ENCODE data around the gene GLRB. TPM values are rescaled to one million over a fixed set of nuclear protein-coding genes. Genes with fewer than 3 reads are reported as not detected.

GLRB gene
- total and polyA plus RNA-seq, 2 experiments from 2014 or later: 3.3 to 4.8 TPM

- Histone ChIP-seq H3K27me3 (no peaks in the 10 kb centered on the region), H3K36me3 (replicated peaks; ENCODE audit: insufficient read depth, low read depth) (no peaks in the 10 kb centered on the region), H3K4me1 (ENCODE audit: insufficient read depth) (no peaks in the 10 kb centered on the region), H3K9me2 (replicated peaks; ENCODE audit: insufficient read depth) (no peaks in the 10 kb centered on the region), H3K79me2 (no peaks in the 10 kb centered on the region), H4K20me1 (ENCODE audit: insufficient read depth, poor library complexity, severe bottlenecking) (no peaks in the 10 kb centered on the region), H3K4me3 (peak overlapping the region; percentile 85), H3K4me2 (peak overlapping the region; percentile 88), H3K27ac (no peak overlapping the region), H3K9me3 (ENCODE audit: low read depth) (no peaks in the 10 kb centered on the region), H2AFZ (peak overlapping the region; percentile 96)
- WGBS (ENCODE audit: low lambda C conversion rate, missing lambda C conversion rate): 71% methylated on average over 2 of the region's 2 CpGs
- no peak for DNase-seq (ENCODE audit: low spot score)
- TF ChIP-seq CTCF (IDR thresholded peaks at IDR 0.05; ENCODE audit: poor library complexity): no peak
- no peak for TF ChIP-seq EZH2phosphoT487 (IDR thresholded peaks at IDR 0.05; ENCODE audit: low read depth, severe bottlenecking, unreplicated experiment)
- no peak for TF ChIP-seq EZH2 (IDR thresholded peaks at IDR 0.05; ENCODE audit: borderline replicate concordance)
Measured at GRCh38 chr4:157075401-157075800, 549 bp upstream of the GLRB start.

- Histone ChIP-seq H3K27me3 (no peaks in the 10 kb centered on the region), H3K4me2 (peak overlapping the region; percentile 88), H3K79me2 (no peaks in the 10 kb centered on the region), H2AFZ (peak overlapping the region; percentile 96), H3K4me3 (peak overlapping the region; percentile 85), H3K9me2 (replicated peaks; ENCODE audit: insufficient read depth) (no peaks in the 10 kb centered on the region), H3K36me3 (replicated peaks; ENCODE audit: insufficient read depth, low read depth) (no peaks in the 10 kb centered on the region), H3K27ac (no peak overlapping the region), H4K20me1 (ENCODE audit: insufficient read depth, poor library complexity, severe bottlenecking) (no peaks in the 10 kb centered on the region), H3K9me3 (ENCODE audit: low read depth) (no peaks in the 10 kb centered on the region), H3K4me1 (ENCODE audit: insufficient read depth) (no peaks in the 10 kb centered on the region)
- peak; percentile 30 for DNase-seq (ENCODE audit: low spot score)
- TF ChIP-seq EZH2 (IDR thresholded peaks at IDR 0.05; ENCODE audit: borderline replicate concordance) (no peak), EZH2phosphoT487 (IDR thresholded peaks at IDR 0.05; ENCODE audit: low read depth, severe bottlenecking, unreplicated experiment) (no peak), CTCF (IDR thresholded peaks at IDR 0.05; ENCODE audit: poor library complexity) (no peak)
- 3% methylated on average over 8 of the region's 8 CpGs for WGBS (ENCODE audit: low lambda C conversion rate, missing lambda C conversion rate)
Measured at GRCh38 chr4:157076578-157076947, 613 bp downstream of the GLRB start.

GRCh38 chr4:157079441-157079840 lies 3.5 kb downstream of the GLRB start:
- Histone ChIP-seq H3K4me1 (ENCODE audit: insufficient read depth) (no peaks in the 10 kb centered on the region), H2AFZ (no peak overlapping the region), H3K79me2 (no peaks in the 10 kb centered on the region), H3K27me3 (no peaks in the 10 kb centered on the region), H3K36me3 (replicated peaks; ENCODE audit: insufficient read depth, low read depth) (no peaks in the 10 kb centered on the region), H4K20me1 (ENCODE audit: insufficient read depth, poor library complexity, severe bottlenecking) (no peaks in the 10 kb centered on the region), H3K27ac (no peak overlapping the region), H3K4me3 (no peak overlapping the region), H3K4me2 (no peak overlapping the region), H3K9me2 (replicated peaks; ENCODE audit: insufficient read depth) (no peaks in the 10 kb centered on the region), H3K9me3 (ENCODE audit: low read depth) (no peaks in the 10 kb centered on the region)
- DNase-seq (ENCODE audit: low spot score): no peak
- no peak for TF ChIP-seq EZH2phosphoT487 (IDR thresholded peaks at IDR 0.05; ENCODE audit: low read depth, severe bottlenecking, unreplicated experiment)
- 92% methylated on average over 2 of the region's 2 CpGs for WGBS (ENCODE audit: low lambda C conversion rate, missing lambda C conversion rate)

- no peak overlapping the region for H3K4me2 ChIP-seq
- no peak for DNase-seq (ENCODE audit: low spot score)
Measured at GRCh38 chr4:157080605-157081004, 4.7 kb downstream of the GLRB start.

More at GRCh38 chr4:157080605-157081004, 4.7 kb downstream of the GLRB start:
- Histone ChIP-seq H3K9me3 (ENCODE audit: low read depth) (no peaks in the 10 kb centered on the region), H3K36me3 (replicated peaks; ENCODE audit: insufficient read depth, low read depth) (no peaks in the 10 kb centered on the region), H3K27me3 (no peaks in the 10 kb centered on the region), H4K20me1 (ENCODE audit: insufficient read depth, poor library complexity, severe bottlenecking) (no peaks in the 10 kb centered on the region), H2AFZ (no peak overlapping the region), H3K79me2 (no peaks in the 10 kb centered on the region), H3K9me2 (replicated peaks; ENCODE audit: insufficient read depth) (no peaks in the 10 kb centered on the region), H3K27ac (no peak overlapping the region), H3K4me1 (ENCODE audit: insufficient read depth) (no peaks in the 10 kb centered on the region), H3K4me3 (no peak overlapping the region)
- no peak for TF ChIP-seq EZH2phosphoT487 (IDR thresholded peaks at IDR 0.05; ENCODE audit: low read depth, severe bottlenecking, unreplicated experiment)
- no peak for TF ChIP-seq EZH2 (IDR thresholded peaks at IDR 0.05; ENCODE audit: borderline replicate concordance)
- TF ChIP-seq CTCF (IDR thresholded peaks at IDR 0.05; ENCODE audit: poor library complexity): no peak

Data from hepatocyte (in vitro differentiated cells).